HepG2 (cell line): Measurements from ENCODE around the gene ADGRB2. TPM values are rescaled to one million over a fixed set of nuclear protein-coding genes. Genes with fewer than 3 reads are reported as not detected.

Experiments
- AKNA ChIP-seq: sonication (generic); formaldehyde crosslinking; IDR thresholded peaks from 2 replicates; pipeline ENCODE4 v1.4.0; 2020; ENCODE audit warnings: missing genetic modification reagents, borderline replicate concordance
- ATF7 ChIP-seq, 2 experiments: fragments of 450-650 bp in 1 of 2; sonication (generic) in 1 of 2; formaldehyde crosslinking in 1 of 2; IDR thresholded peaks; 2 replicates each; pipeline versions ENCODE4 v1.4.0 to v1.6.1; 2016 to 2020; ENCODE audit warnings: antibody characterized with exemption in 1 of 2, mild to moderate bottlenecking in 1 of 2, missing genetic modification reagents in 1 of 2
- BRD4 ChIP-seq: sonication (generic); formaldehyde crosslinking; IDR thresholded peaks from 2 replicates; pipeline ENCODE4 v1.4.0; 2020; ENCODE audit warnings: missing genetic modification reagents
- GATAD1 ChIP-seq: IDR thresholded peaks from 2 replicates; pipeline ENCODE4 v1.6.1; 2016; ENCODE audit warnings: missing genetic modification reagents, missing compliant biosample characterization
- MAFK ChIP-seq, 2 experiments: IDR thresholded peaks in 1 of 2; conservative IDR thresholded peaks in 1 of 2; 2 replicates each; pipeline ENCODE4 v1.6.1; 2011; ENCODE audit warnings: improper control_type of control experiment in 2 of 2, low read length in 2 of 2
- NBN ChIP-seq: fragments of 450-650 bp; conservative IDR thresholded peaks from 2 replicates; pipeline ENCODE4 v1.6.1; 2017
- POGZ ChIP-seq: sonication (generic); formaldehyde crosslinking; IDR thresholded peaks from 2 replicates; pipeline ENCODE4 v1.4.0; 2020; ENCODE audit warnings: mild to moderate bottlenecking, missing genetic modification reagents
- SAFB2 ChIP-seq: sonication (generic); formaldehyde crosslinking; IDR thresholded peaks from 2 replicates; pipeline ENCODE4 v1.5.1; 2020; ENCODE audit warnings: missing genetic modification reagents, low read depth, mild to moderate bottlenecking, borderline replicate concordance
- U2AF2 ChIP-seq: fragments of 200-400 bp; formaldehyde crosslinking; IDR thresholded peaks from 2 replicates; pipeline ENCODE4 v1.6.1; 2017; ENCODE audit warnings: low read depth, mild to moderate bottlenecking, low read length
- ZBTB42 ChIP-seq: sonication (generic); formaldehyde crosslinking; IDR thresholded peaks from 2 replicates; pipeline ENCODE4 v1.5.0; 2020; ENCODE audit warnings: mild to moderate bottlenecking, missing genetic modification reagents
- ZNF646 ChIP-seq: sonication (generic); formaldehyde crosslinking; IDR thresholded peaks from 2 replicates; pipeline ENCODE4 v1.9.0; 2021; ENCODE audit warnings: mild to moderate bottlenecking, missing genetic modification reagents
- ZSCAN21 ChIP-seq: sonication (generic); formaldehyde crosslinking; IDR thresholded peaks from 2 replicates; pipeline ENCODE4 v1.8.0; 2022; ENCODE audit warnings: mild to moderate bottlenecking, missing genetic modification reagents, moderate library complexity, borderline replicate concordance
- polyA plus RNA-seq, 8 experiments: library from polyadenylated mRNA; depleted of rRNA in 3 of 8; stranded (reverse) in 7 of 8; unstranded in 1 of 8; fragments of >200 nt; fragmentation: Illumina TruSeq in 4 of 8; extraction: Trizol in 4 of 8; gene quantifications; 2 replicates each; pipeline versions ENCODE4 v1.2.1 to v1.2.3, GENCODE V29; 2011 to 2016; ENCODE audit warnings: low read depth in 4 of 8, missing spikeins in 1 of 8, mixed read lengths in 1 of 8; ENCODE audit not compliant: insufficient read depth in 1 of 8
- total RNA-seq, 5 experiments: library from RNA; depleted of rRNA; stranded (reverse); fragments of >200 nt; fragmentation: Illumina TruSeq; extraction: Trizol; gene quantifications; 2 replicates each; pipeline ENCODE4 v1.2.3, GENCODE V29; 2016; ENCODE audit warnings: low read depth in 1 of 5
- TF ChIP-seq, protein P1 (sequence below): sonication (generic); formaldehyde crosslinking; IDR thresholded peaks from 2 replicates; pipeline ENCODE4 v1.5.1; 2020; ENCODE audit warnings: mild to moderate bottlenecking, moderate library complexity, missing genetic modification reagents
- TF ChIP-seq, protein P2 (sequence below): sonication (generic); formaldehyde crosslinking; IDR thresholded peaks from 2 replicates; pipeline ENCODE4 v1.8.1; 2023; ENCODE audit warnings: mild to moderate bottlenecking, moderate library complexity, missing genetic modification reagents

The ADGRB2 gene
- total and polyA plus RNA-seq, 2 of the 13 experiments (the other 11 are each of a cell fraction or from before 2014, with no cell fraction given): 0.03 to 0.09 TPM

- TF ChIP-seq ZNF646 (CRISPR knock-in tag) (no peak), SAFB2 (no peak), ATF7 (IDR thresholded peaks at IDR 0.05) (no peak), ATF7 (CRISPR knock-in tag; IDR thresholded peaks at IDR 0.05) (no peak), ZSCAN21 (CRISPR knock-in tag) (no peak; the same call in 1 of the 2 replicates), GATAD1 (no peak; the same call in 1 of the 2 replicates), ZBTB42 (CRISPR knock-in tag) (no peak; the same call in none of the 2 replicates), BRD4 (CRISPR knock-in tag) (peak; percentile 91), NBN (no peak), U2AF2 (no peak), MAFK (conservative IDR thresholded peaks at IDR 0.05 in 1 of 2, IDR thresholded peaks at IDR 0.05 in 1 of 2; ENCODE audit: low read length in 2 of 2) (no peak), POGZ (CRISPR knock-in tag) (peak; percentile 77), AKNA (CRISPR knock-in tag) (no peak)
- TF ChIP-seq, protein P1, sequence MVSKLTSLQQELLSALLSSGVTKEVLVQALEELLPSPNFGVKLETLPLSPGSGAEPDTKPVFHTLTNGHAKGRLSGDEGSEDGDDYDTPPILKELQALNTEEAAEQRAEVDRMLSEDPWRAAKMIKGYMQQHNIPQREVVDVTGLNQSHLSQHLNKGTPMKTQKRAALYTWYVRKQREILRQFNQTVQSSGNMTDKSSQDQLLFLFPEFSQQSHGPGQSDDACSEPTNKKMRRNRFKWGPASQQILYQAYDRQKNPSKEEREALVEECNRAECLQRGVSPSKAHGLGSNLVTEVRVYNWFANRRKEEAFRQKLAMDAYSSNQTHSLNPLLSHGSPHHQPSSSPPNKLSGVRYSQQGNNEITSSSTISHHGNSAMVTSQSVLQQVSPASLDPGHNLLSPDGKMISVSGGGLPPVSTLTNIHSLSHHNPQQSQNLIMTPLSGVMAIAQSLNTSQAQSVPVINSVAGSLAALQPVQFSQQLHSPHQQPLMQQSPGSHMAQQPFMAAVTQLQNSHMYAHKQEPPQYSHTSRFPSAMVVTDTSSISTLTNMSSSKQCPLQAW: peak; percentile 77
- TF ChIP-seq, protein P2, sequence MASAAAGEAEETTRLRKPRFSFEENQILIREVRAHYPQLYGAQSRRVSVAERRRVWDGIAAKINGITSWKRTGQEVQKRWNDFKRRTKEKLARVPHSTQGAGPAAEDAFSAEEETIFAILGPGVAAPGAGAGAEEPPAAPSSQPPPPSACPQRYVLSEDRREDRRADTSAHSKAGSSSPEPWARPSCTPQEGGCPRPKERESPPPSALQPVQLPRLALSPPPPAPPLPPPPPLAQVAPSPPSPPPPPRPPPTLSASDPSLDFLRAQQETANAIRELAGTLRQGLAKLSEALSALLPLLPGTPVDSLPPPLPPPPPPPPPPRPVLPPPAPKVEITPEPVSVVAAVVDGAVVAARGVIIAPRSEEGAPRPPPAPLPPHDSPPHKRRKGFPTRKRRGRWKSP (CRISPR knock-in tag): no peak
Measured at GRCh38 chr1:31715087-31715872, 48.9 kb downstream of the ADGRB2 start (continued).
